ENCODE measurements around the gene SYTL3.

SYTL3 gene

DNA sequence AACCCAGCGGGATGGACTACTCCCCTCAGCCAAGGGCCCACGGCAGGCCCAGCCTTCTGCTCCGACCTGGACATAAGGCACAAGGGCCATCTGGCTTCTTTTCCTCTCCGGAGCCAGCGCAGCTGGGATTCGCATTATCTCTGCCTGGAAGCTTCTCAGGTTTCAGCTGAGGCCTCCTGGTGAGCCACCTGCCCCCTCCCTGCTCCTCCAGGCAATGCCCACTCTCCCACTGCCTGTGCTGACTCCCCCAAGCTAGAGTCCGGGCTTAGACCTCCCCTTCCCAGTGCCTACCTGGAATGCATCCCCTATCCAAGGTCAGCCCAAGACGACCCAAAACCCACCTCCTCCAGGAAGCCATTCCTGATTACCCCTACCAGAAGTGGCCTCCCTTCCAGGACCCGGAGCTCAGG is 108.6 kb downstream of the SYTL3 start:
- TF ChIP-seq, protein P1, sequence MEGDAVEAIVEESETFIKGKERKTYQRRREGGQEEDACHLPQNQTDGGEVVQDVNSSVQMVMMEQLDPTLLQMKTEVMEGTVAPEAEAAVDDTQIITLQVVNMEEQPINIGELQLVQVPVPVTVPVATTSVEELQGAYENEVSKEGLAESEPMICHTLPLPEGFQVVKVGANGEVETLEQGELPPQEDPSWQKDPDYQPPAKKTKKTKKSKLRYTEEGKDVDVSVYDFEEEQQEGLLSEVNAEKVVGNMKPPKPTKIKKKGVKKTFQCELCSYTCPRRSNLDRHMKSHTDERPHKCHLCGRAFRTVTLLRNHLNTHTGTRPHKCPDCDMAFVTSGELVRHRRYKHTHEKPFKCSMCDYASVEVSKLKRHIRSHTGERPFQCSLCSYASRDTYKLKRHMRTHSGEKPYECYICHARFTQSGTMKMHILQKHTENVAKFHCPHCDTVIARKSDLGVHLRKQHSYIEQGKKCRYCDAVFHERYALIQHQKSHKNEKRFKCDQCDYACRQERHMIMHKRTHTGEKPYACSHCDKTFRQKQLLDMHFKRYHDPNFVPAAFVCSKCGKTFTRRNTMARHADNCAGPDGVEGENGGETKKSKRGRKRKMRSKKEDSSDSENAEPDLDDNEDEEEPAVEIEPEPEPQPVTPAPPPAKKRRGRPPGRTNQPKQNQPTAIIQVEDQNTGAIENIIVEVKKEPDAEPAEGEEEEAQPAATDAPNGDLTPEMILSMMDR (IDR thresholded peaks at IDR 0.05; ENCODE audit: borderline replicate concordance, insufficient read depth, low read depth, low read length), result no peak
- H3K4me3 ChIP-seq (ENCODE audit: low read depth, low read length), result no peak overlapping the region

DNA sequence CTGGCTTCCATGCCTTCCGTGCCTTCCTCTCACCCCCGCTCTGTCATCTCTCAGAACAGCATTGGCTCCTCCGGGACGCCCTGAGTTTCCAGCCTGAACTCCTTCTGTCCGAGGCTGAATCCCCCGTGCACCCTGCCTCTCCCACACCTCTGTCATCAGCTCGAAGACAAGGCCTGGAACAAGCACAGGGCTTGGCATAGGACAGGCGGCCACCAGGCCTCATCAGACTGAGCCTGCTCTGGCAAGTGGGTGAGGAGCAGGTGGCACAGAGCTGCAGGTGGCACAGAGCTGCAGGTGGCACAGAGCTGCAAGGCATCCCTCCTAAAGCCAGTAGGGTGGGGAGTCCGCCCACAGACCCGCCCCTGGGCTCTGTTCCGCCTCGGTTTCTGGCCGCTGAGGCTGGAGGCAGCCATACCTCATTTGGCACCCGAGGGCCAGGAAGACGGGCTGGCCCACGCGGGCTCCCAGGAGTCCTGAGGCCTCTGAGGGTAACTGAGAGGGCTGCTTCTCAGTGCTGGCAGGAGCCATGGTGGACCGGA is 109.2 kb downstream of the SYTL3 start:
- H3K4me3 ChIP-seq (ENCODE audit: low read depth, low read length), result no peak overlapping the region
- TF ChIP-seq, protein P1 (IDR thresholded peaks at IDR 0.05; ENCODE audit: borderline replicate concordance, insufficient read depth, low read depth, low read length), result no peak

DNA sequence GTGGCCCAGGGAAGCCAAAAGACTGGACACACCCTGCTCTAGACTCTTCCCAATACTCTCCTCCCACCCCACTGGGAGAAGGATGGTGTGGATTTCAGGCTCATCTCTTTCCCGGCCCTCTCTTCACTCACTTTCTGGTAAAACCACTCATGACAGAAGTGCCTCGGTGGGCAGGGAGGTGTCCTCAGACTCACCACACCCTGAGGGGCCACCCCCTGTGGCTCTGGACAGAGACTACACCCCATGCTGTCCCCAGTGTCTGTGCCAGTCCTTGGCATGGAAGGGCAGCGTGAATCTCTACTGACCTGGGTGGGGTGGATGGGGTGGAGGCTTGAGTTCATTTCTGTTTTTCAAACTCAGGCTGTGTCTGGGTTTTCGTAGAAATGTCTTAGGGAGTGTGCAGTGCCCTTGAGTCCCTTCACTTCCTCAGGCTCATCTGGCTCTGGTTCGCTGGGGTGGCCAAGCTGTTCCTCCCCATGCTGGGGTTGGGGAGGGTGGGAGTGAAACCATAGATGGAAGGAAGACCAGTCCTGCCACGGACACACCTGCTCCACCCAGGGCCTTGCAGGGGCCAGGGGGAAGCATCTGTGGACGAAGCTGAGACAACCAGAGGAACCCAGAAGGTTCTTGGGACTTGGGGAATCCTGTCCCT is 110.2 kb downstream of the SYTL3 start:
- no peak overlapping the region for H3K4me3 ChIP-seq (ENCODE audit: low read depth, low read length)
- TF ChIP-seq, protein P1 (IDR thresholded peaks at IDR 0.05; ENCODE audit: borderline replicate concordance, insufficient read depth, low read depth, low read length), result no peak

DNA sequence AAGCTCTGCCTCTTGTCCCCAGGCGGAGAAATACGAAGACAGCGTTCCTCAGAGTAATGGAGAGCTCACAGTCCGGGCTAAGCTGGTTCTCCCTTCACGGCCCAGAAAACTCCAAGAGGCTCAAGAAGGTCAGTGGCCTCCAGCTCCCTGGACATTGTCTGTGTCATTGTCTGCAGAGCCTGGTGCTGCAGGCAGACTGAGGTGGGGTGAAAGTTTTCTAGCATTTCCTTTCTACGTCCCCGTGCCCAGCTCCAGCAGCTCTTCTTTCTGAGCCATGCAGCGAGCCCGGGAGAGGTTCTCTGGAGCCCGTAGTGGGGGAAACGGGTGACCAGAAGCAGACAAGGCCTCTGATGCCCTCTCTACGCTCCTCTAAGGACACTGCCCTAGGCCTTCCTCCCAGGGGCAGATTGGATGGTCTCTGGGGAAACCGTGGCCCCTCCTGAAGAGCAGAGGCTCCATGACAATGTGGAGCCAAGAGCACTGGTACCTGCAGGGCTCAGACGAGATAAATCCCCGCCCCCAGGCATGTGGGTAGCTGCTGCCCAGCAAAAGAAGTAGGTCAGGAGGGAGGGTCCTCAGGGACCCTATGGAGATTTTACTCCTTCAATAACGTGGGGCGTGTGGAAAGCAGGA is 110.9 kb downstream of the SYTL3 start:
- H3K4me3 ChIP-seq (ENCODE audit: low read depth, low read length), result no peak overlapping the region
- TF ChIP-seq, protein P1 (IDR thresholded peaks at IDR 0.05; ENCODE audit: borderline replicate concordance, insufficient read depth, low read depth, low read length), result no peak

DNA sequence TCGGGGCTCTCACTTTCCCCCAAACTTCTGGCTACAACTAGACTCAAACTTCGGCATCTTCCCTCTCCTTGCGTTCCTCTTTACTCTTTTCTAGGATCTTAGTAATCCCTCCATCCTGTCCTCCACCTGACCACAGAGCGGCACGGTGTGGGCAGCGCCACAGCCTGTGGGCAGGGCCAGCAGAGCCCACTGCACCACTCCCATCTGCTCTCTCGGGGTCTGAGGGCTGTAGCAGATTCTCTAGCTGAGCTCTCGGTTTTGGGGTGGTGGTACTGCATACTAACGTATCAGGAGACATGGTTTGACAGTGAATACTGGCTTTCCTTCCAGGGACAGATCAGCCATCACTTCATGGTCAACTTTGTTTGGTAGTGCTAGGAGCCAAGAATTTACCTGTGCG is 111.9 kb downstream of the SYTL3 start:
- TF ChIP-seq, protein P1 (IDR thresholded peaks at IDR 0.05; ENCODE audit: borderline replicate concordance, insufficient read depth, low read depth, low read length), result no peak
- no peak overlapping the region for H3K4me3 ChIP-seq (ENCODE audit: low read depth, low read length)

DNA sequence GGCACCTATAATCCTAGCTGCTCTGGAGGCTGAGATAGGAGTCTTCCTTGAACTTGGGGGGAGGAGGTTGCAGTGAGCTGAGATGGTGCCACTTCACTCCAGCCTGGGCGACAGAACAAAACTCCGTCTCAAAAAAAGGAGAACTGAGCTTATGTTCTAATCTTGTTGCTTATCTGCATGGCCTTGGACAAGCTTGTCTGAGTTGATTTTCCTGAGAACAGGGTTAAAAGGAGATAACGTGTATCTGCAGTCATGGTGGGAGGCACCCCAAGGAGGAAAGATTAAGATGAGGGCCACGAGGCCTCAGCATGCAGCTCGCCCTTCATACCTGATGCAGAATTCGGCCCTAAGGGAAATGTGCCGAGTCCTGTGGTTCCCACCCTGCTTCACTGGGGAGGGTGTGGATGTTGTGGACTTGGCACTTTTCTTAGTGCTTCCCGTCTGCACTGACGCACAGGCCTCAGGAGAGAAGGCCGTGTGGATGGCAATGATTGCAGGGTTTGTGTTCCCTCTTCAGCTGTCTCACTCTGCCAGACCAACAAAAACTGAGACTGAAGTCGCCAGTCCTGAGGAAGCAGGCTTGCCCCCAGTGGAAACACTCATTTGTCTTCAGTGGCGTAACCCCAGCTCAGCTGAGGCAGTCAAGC is 113.1 kb downstream of the SYTL3 start:
- no peak overlapping the region for H3K4me3 ChIP-seq (ENCODE audit: low read depth, low read length)
- TF ChIP-seq, protein P1 (IDR thresholded peaks at IDR 0.05; ENCODE audit: borderline replicate concordance, insufficient read depth, low read depth, low read length), result no peak

All from GM12875 (cell line).